ENCODE measurements around the gene DYNC1H1. TPM values are rescaled to one million over a fixed set of nuclear protein-coding genes. Genes with fewer than 3 reads are reported as not detected.

The DYNC1H1 gene
- total RNA-seq, 1 experiment from 2014 or later: 606 TPM

- ATAC-seq (peak; percentile 13), DNase-seq (peak; percentile 90)
- H3K4me1 ChIP-seq (ENCODE audit: insufficient read depth, low read length): peaks cover 25% of the 10 kb centered on the region
- peak overlapping the region; percentile 78 for H2AFZ ChIP-seq (ENCODE audit: low read length)
- no peak overlapping the region for H3K9ac ChIP-seq (ENCODE audit: low read length)
- TF ChIP-seq EZH2 (IDR thresholded peaks at IDR 0.05; ENCODE audit: low read length, unreplicated experiment): no peak
- peak; percentile 93 for TF ChIP-seq CTCF (conservative IDR thresholded peaks at IDR 0.05; ENCODE audit: low read depth, low read length)
- H3K9me2 ChIP-seq (replicated peaks; ENCODE audit: low read length): no peaks in the 10 kb centered on the region
- H3F3A ChIP-seq (ENCODE audit: low read length, unreplicated experiment): no peaks in the 10 kb centered on the region
- H3K4me3 ChIP-seq (ENCODE audit: low read length): no peak overlapping the region
- no peaks in the 10 kb centered on the region for H3K9me3 ChIP-seq (ENCODE audit: low read length)
- H3K79me2 ChIP-seq (ENCODE audit: low read length): peaks cover 18% of the 10 kb centered on the region
- H3K27ac ChIP-seq (ENCODE audit: low read length): no peak overlapping the region
- intact Hi-C loops (cut with micrococcal nuclease): loop anchor here (1.0 to 5.0 kb wide), 3 partner anchors 66 to 135 kb away; no protein-coding TSS in a partner anchor
- POLR2A ChIA-PET (ENCODE audit: unreplicated experiment): no interaction called here
- CTCF ChIA-PET: interaction anchor here (0.6 to 1.4 kb wide), 3 partner anchors 16 to 82 kb away, joined by 3 to 4 read pairs (median 3); no protein-coding TSS in a partner anchor
- no peaks in the 10 kb centered on the region for H3K36me3 ChIP-seq (ENCODE audit: low read depth, low read length)
- H3K4me2 ChIP-seq (ENCODE audit: low read length): peak overlapping the region; percentile 24; the same call in 1 of the 2 replicates
- no peaks in the 10 kb centered on the region for H3K27me3 ChIP-seq (ENCODE audit: low read length)
- no peaks in the 10 kb centered on the region for H4K20me1 ChIP-seq (ENCODE audit: low read length)
- no TSS peak for BruUV-seq (replicated peaks)
These were observed 3.2 kb upstream of the DYNC1H1 start for GRCh38 chr14:101961011-101961721.

- Histone ChIP-seq H3K27ac (ENCODE audit: low read length) (peak overlapping the region; percentile 58), H4K20me1 (ENCODE audit: low read length) (no peaks in the 10 kb centered on the region)
These were observed 2.4 kb upstream of the DYNC1H1 start for GRCh38 chr14:101961746-101962502.

More at GRCh38 chr14:101961746-101962502, 2.4 kb upstream of the DYNC1H1 start:
- Histone ChIP-seq H3K9ac (ENCODE audit: low read length) (peak overlapping the region; percentile 18), H3F3A (ENCODE audit: low read length, unreplicated experiment) (no peaks in the 10 kb centered on the region), H3K79me2 (ENCODE audit: low read length) (peaks cover 26% of the 10 kb centered on the region), H3K4me1 (ENCODE audit: insufficient read depth, low read length) (peaks cover 25% of the 10 kb centered on the region), H3K9me3 (ENCODE audit: low read length) (no peaks in the 10 kb centered on the region), H3K4me3 (ENCODE audit: low read length) (no peak overlapping the region; the same call in 1 of the 2 replicates), H3K9me2 (replicated peaks; ENCODE audit: low read length) (no peaks in the 10 kb centered on the region), H3K36me3 (ENCODE audit: low read depth, low read length) (no peaks in the 10 kb centered on the region), H3K27me3 (ENCODE audit: low read length) (no peaks in the 10 kb centered on the region), H3K4me2 (ENCODE audit: low read length) (peak overlapping the region; percentile 61), H2AFZ (ENCODE audit: low read length) (peak overlapping the region; percentile 56)
- intact Hi-C loops (cut with micrococcal nuclease): loop anchor here (1.0 to 5.0 kb wide), 3 partner anchors 65 to 134 kb away; no protein-coding TSS in a partner anchor
- no peak for DNase-seq
- ChIA-PET CTCF (interaction anchor here (0.6 to 1.4 kb wide), 3 partner anchors 15 to 82 kb away, joined by 3 to 4 read pairs (median 3); no protein-coding TSS in a partner anchor), POLR2A (ENCODE audit: unreplicated experiment) (no interaction called here)
- BruUV-seq (replicated peaks): no TSS peak
- no peak for TF ChIP-seq EZH2phosphoT487 (IDR thresholded peaks at IDR 0.05; ENCODE audit: borderline replicate concordance, low read length)
- TF ChIP-seq EZH2 (IDR thresholded peaks at IDR 0.05; ENCODE audit: low read length, unreplicated experiment): no peak
- TF ChIP-seq CTCF (conservative IDR thresholded peaks at IDR 0.05; ENCODE audit: low read depth, low read length): no peak
- ATAC-seq: no peak
